HCT116 (cell line): Measurements from ENCODE around the gene POU2F3. TPM values are rescaled to one million over a fixed set of nuclear protein-coding genes. Genes with fewer than 3 reads are reported as not detected.

Experiments used
- ATAC-seq: fragments of 200-7000 bp; cut with Tn5 transposase; 2 replicates; pipeline ENCODE4 v1.9.1; 2020; ENCODE audit warnings: mild to moderate bottlenecking, moderate library complexity
- BruUV-seq: library from RNA; stranded (reverse); fragments of 400-500 nt; replicated peaks from 2 replicates; lab custom pipeline; 2021; lab: Mats Ljungman, UMichigan
- CTCF ChIA-PET: fragments of 300-600 bp; sonication (Branson Sonifier 250); formaldehyde crosslinking; loops from one replicate; lab custom pipeline; 2021; ENCODE audit warnings: antibody characterized with exemption; lab: Charles Lee
- POLR2A ChIA-PET: fragments of 300-600, 350-600 bp; sonication (Branson Sonifier 250); formaldehyde crosslinking; loops from one replicate; lab custom pipeline; 2021; ENCODE audit warnings: antibody characterized with exemption; lab: Charles Lee
- RAD21 ChIA-PET, 2 experiments: fragments of 300-600 bp; sonication (Branson Sonifier 250); formaldehyde crosslinking; loops; one replicate each; lab custom pipeline; 2023; ENCODE audit warnings: low total read pairs in 2 of 2; ENCODE audit not compliant: uncharacterized antibody in 2 of 2, unreplicated experiment in 2 of 2, low non-redundant PET in 1 of 2; lab: Charles Lee
- DNase-seq: peaks from one replicate; pipeline ENCODE4 v3.0.0-alpha.2; 2010; ENCODE audit warnings: low read depth, low spot score
- H2AFZ ChIP-seq: fragments of 200-600 bp; shearing (Covaris generic), sonication (generic); 2 replicates; pipeline ENCODE4 v1.6.1; 2017; ENCODE audit warnings: low read depth, mixed run types, mixed read lengths, antibody characterized with exemption, low read length; ENCODE audit not compliant: poor library complexity, severe bottlenecking
- H3K27ac ChIP-seq: 2 replicates; pipeline ENCODE4 v1.5.1; 2012; ENCODE audit warnings: low read depth, low read length
- H3K27me3 ChIP-seq: fragments of 200-600 bp; sonication (generic); 2 replicates; pipeline ENCODE4 v1.6.1; 2016; ENCODE audit warnings: mixed run types, low read length, mixed read lengths; ENCODE audit not compliant: insufficient read depth
- H3K36me3 ChIP-seq, 2 experiments: fragments of 200-500 bp in 1 of 2; fragments of 200-600 bp in 1 of 2; sonication (Bioruptor generic) in 1 of 2; sonication (generic) in 1 of 2; 2 replicates each; pipeline versions ENCODE4 v1.5.1 to v1.6.1; 2014 to 2016; ENCODE audit warnings: low read length in 2 of 2, inconsistent platforms in 1 of 2, mixed read lengths in 1 of 2, mixed run types in 1 of 2; ENCODE audit not compliant: insufficient read depth in 2 of 2, control insufficient read depth in 1 of 2
- H3K4me1 ChIP-seq, 2 experiments: fragments of 200-600 bp in 1 of 2; sonication (generic) in 1 of 2; 2 replicates each; pipeline versions ENCODE4 v1.5.1 to v1.6.1; 2012 to 2017; ENCODE audit warnings: low read length in 2 of 2, inconsistent platforms in 1 of 2, mild to moderate bottlenecking in 1 of 2, mixed read lengths in 1 of 2, mixed run types in 1 of 2, moderate library complexity in 1 of 2; ENCODE audit not compliant: insufficient read depth in 2 of 2, control insufficient read depth in 1 of 2
- H3K4me2 ChIP-seq: fragments of 200-600 bp; sonication (generic); 2 replicates; pipeline ENCODE4 v1.6.1; 2017; ENCODE audit warnings: mixed run types, low read length, mixed read lengths
- H3K4me3 ChIP-seq, 2 experiments: fragments of 200-600 bp in 1 of 2; sonication (generic) in 1 of 2; replicated peaks in 1 of 2; 2 replicates each; pipeline ENCODE4 v1.5.1; 2011 to 2016; ENCODE audit warnings: low read length in 2 of 2, control low read depth in 1 of 2, low read depth in 1 of 2, mild to moderate bottlenecking in 1 of 2, mixed read lengths in 1 of 2, mixed run types in 1 of 2
- H3K79me2 ChIP-seq: fragments of 200-600 bp; sonication (generic); 2 replicates; pipeline ENCODE4 v1.6.1; 2017; ENCODE audit warnings: mild to moderate bottlenecking, mixed run types, low read length, moderate library complexity, mixed read lengths; ENCODE audit not compliant: insufficient read depth
- H3K9ac ChIP-seq: fragments of 200-600 bp; sonication (generic); 2 replicates; pipeline ENCODE4 v1.6.1; 2016; ENCODE audit warnings: low read length, mixed read lengths
- H3K9me2 ChIP-seq: fragments of 200-600 bp; sonication (generic), shearing (Covaris generic); 2 replicates; pipeline ENCODE4 v1.6.1; 2017; ENCODE audit warnings: mixed run types, mild to moderate bottlenecking, moderate library complexity; ENCODE audit not compliant: insufficient read depth
- H3K9me3 ChIP-seq, 2 experiments: fragments of 200-500 bp in 1 of 2; fragments of 200-600 bp in 1 of 2; sonication (Bioruptor generic) in 1 of 2; sonication (generic) in 1 of 2; 2 replicates each; pipeline ENCODE4 v1.6.1; 2014 to 2017; ENCODE audit warnings: low read length in 2 of 2, mixed read lengths in 2 of 2, inconsistent platforms in 1 of 2, low read depth in 1 of 2, mild to moderate bottlenecking in 1 of 2, mixed run types in 1 of 2, moderate library complexity in 1 of 2; ENCODE audit not compliant: control insufficient read depth in 1 of 2, insufficient read depth in 1 of 2
- H4K20me1 ChIP-seq: fragments of 200-600 bp; sonication (generic), shearing (Covaris generic); 2 replicates; pipeline ENCODE4 v1.6.1; 2017; ENCODE audit warnings: mixed run types, mild to moderate bottlenecking, moderate library complexity; ENCODE audit not compliant: insufficient read depth
- ATF3 ChIP-seq: IDR thresholded peaks from 2 replicates; pipeline ENCODE4 v1.6.1; 2012
- CEBPB ChIP-seq: IDR thresholded peaks from 2 replicates; pipeline ENCODE4 v1.6.1; 2012; ENCODE audit warnings: low read depth
- EZH2phosphoT487 ChIP-seq: fragments of 200-600 bp; IDR thresholded peaks from 2 replicates; pipeline ENCODE4 v1.6.1; 2018; ENCODE audit warnings: antibody characterized with exemption, borderline replicate concordance
- JUND ChIP-seq: IDR thresholded peaks from 2 replicates; pipeline ENCODE4 v1.6.1; 2012
- POLR2AphosphoS5 ChIP-seq: IDR thresholded peaks from 2 replicates; pipeline ENCODE4 v1.6.1; 2011; ENCODE audit warnings: mild to moderate bottlenecking, low read depth, low read length, moderate library complexity
- SIN3A ChIP-seq: IDR thresholded peaks from 2 replicates; pipeline ENCODE4 v1.6.1; 2012; ENCODE audit warnings: low read depth
- SP1 ChIP-seq: IDR thresholded peaks from 2 replicates; pipeline ENCODE4 v1.6.1; 2012; ENCODE audit warnings: low read depth
- YY1 ChIP-seq: IDR thresholded peaks from 2 replicates; pipeline ENCODE4 v1.6.1; 2011; ENCODE audit warnings: low read length, low read depth, moderate library complexity, mild to moderate bottlenecking; ENCODE audit not compliant: insufficient replicate concordance; ENCODE audit errors: extremely low read depth
- ZFX ChIP-seq: fragments of 450-650 bp; IDR thresholded peaks from 2 replicates; pipeline ENCODE4 v1.6.1; 2017
- ZNF274 ChIP-seq: fragments of 200-500 bp; sonication (Bioruptor generic); IDR thresholded peaks from 2 replicates; pipeline ENCODE4 v1.6.1; 2014; ENCODE audit warnings: mild to moderate bottlenecking, low read depth, low read length, inconsistent platforms
- intact Hi-C: fragments of 100-400 bp; cut with micrococcal nuclease; formaldehyde crosslinking; loops from 2 replicates; pipeline ENCODE4 v1.10.0; 2022
- total RNA-seq: library from RNA; stranded (reverse); gene quantifications from one replicate; pipeline ENCODE4 v1.2.1, GENCODE V29; 2021; ENCODE audit not compliant: unreplicated experiment
- TF ChIP-seq, protein P1 (sequence below): IDR thresholded peaks from 2 replicates; pipeline ENCODE4 v1.6.1; 2011; ENCODE audit warnings: mild to moderate bottlenecking, low read length, moderate library complexity; ENCODE audit not compliant: insufficient replicate concordance; ENCODE audit errors: extremely low read depth
- TF ChIP-seq, protein P2 (sequence below): IDR thresholded peaks from 2 replicates; pipeline ENCODE4 v1.6.1; 2012; ENCODE audit warnings: low read depth

POU2F3 gene
- total RNA-seq, 1 experiment from 2014 or later = 0.15 TPM

- Histone ChIP-seq H3K4me2 (peak overlapping the region; percentile 51), H3K79me2 (peaks cover 6% of the 10 kb centered on the region; the same call in 1 of the 2 replicates), H3K9me3 (no peaks in the 10 kb centered on the region), H4K20me1 (no peaks in the 10 kb centered on the region), H2AFZ (no peak overlapping the region), H3K27ac (no peak overlapping the region), H3K36me3 (no peaks in the 10 kb centered on the region), H3K4me3 (no peak overlapping the region), H3K27me3 (no peaks in the 10 kb centered on the region), H3K9ac (no peak overlapping the region), H3K4me1 (peaks cover 23 to 52% of the 10 kb centered on the region in 2 experiments), H3K9me2 (no peaks in the 10 kb centered on the region)
- ATAC-seq (no peak), DNase-seq (no peak)
- ChIA-PET POLR2A (no interaction called here), CTCF (interaction anchor here (1.6 kb wide), 1 partner anchor 13 kb away, joined by 3 read pairs; no protein-coding TSS in a partner anchor), RAD21 (no interaction called here)
- intact Hi-C loops = loop anchor here (5.0 kb wide), 1 partner anchor 501 kb away; no protein-coding TSS in a partner anchor
- BruUV-seq = no TSS peak
- no peak for TF ChIP-seq CEBPB
- TF ChIP-seq YY1 = no peak
- TF ChIP-seq, protein P1, sequence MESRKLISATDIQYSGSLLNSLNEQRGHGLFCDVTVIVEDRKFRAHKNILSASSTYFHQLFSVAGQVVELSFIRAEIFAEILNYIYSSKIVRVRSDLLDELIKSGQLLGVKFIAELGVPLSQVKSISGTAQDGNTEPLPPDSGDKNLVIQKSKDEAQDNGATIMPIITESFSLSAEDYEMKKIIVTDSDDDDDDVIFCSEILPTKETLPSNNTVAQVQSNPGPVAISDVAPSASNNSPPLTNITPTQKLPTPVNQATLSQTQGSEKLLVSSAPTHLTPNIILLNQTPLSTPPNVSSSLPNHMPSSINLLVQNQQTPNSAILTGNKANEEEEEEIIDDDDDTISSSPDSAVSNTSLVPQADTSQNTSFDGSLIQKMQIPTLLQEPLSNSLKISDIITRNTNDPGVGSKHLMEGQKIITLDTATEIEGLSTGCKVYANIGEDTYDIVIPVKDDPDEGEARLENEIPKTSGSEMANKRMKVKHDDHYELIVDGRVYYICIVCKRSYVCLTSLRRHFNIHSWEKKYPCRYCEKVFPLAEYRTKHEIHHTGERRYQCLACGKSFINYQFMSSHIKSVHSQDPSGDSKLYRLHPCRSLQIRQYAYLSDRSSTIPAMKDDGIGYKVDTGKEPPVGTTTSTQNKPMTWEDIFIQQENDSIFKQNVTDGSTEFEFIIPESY = no peak
- TF ChIP-seq POLR2AphosphoS5 = no peak
- TF ChIP-seq SP1 = no peak
- TF ChIP-seq ZFX = no peak
- no peak for TF ChIP-seq ZNF274
- TF ChIP-seq, protein P2, sequence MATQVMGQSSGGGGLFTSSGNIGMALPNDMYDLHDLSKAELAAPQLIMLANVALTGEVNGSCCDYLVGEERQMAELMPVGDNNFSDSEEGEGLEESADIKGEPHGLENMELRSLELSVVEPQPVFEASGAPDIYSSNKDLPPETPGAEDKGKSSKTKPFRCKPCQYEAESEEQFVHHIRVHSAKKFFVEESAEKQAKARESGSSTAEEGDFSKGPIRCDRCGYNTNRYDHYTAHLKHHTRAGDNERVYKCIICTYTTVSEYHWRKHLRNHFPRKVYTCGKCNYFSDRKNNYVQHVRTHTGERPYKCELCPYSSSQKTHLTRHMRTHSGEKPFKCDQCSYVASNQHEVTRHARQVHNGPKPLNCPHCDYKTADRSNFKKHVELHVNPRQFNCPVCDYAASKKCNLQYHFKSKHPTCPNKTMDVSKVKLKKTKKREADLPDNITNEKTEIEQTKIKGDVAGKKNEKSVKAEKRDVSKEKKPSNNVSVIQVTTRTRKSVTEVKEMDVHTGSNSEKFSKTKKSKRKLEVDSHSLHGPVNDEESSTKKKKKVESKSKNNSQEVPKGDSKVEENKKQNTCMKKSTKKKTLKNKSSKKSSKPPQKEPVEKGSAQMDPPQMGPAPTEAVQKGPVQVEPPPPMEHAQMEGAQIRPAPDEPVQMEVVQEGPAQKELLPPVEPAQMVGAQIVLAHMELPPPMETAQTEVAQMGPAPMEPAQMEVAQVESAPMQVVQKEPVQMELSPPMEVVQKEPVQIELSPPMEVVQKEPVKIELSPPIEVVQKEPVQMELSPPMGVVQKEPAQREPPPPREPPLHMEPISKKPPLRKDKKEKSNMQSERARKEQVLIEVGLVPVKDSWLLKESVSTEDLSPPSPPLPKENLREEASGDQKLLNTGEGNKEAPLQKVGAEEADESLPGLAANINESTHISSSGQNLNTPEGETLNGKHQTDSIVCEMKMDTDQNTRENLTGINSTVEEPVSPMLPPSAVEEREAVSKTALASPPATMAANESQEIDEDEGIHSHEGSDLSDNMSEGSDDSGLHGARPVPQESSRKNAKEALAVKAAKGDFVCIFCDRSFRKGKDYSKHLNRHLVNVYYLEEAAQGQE = no peak
- TF ChIP-seq JUND = no peak
- TF ChIP-seq EZH2phosphoT487 = no peak
- TF ChIP-seq ATF3 = no peak
- TF ChIP-seq SIN3A = no peak
These were observed 27.0 kb upstream of the POU2F3 start for GRCh38 chr11:120212926-120213325.
